ENCODE results near the gene CACTIN. TPM values are rescaled to one million over a fixed set of nuclear protein-coding genes. Genes with fewer than 3 reads are reported as not detected.

CACTIN gene
- total RNA-seq, 1 experiment from 2014 or later: 33.2 TPM

DNA sequence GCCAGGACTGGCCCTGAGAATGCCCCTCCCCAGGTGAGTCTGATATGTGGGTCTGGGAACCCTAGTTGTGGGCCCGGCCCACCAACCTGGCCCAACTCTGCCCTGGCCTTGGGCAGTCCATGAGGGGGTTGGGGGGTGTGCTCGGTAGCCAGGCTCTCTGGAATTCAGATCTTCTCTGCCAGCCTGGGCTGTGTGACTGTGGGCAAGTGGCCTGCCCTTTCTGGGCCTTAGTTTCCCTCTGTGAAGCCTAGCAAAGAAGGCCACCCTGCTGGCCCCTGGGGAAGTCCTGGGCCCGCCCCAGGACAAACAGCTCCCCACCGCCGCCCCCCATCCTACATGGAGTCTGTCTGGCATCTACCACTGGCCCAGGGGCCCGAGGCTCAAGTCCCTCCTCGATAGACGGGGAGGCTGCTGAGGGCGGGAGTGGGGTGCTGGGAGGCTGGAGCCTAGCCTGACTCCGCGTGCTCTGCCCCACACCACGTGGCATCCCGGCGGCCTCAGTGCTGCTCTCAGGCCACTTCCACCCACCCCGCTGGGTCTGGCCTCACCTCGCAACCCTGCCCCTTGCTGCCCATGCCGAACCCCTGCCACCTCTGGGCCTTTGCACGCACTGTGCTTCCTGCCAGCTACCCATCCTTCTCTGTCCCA lies 11.6 kb downstream of the CACTIN start:
- no TSS peak for BruUV-seq (replicated peaks)
- TF ChIP-seq EZH2 (IDR thresholded peaks at IDR 0.05) (no peak), CEBPB (IDR thresholded peaks at IDR 0.05; ENCODE audit: low read depth) (no peak)
- TF ChIP-seq, protein P1, sequence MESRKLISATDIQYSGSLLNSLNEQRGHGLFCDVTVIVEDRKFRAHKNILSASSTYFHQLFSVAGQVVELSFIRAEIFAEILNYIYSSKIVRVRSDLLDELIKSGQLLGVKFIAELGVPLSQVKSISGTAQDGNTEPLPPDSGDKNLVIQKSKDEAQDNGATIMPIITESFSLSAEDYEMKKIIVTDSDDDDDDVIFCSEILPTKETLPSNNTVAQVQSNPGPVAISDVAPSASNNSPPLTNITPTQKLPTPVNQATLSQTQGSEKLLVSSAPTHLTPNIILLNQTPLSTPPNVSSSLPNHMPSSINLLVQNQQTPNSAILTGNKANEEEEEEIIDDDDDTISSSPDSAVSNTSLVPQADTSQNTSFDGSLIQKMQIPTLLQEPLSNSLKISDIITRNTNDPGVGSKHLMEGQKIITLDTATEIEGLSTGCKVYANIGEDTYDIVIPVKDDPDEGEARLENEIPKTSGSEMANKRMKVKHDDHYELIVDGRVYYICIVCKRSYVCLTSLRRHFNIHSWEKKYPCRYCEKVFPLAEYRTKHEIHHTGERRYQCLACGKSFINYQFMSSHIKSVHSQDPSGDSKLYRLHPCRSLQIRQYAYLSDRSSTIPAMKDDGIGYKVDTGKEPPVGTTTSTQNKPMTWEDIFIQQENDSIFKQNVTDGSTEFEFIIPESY (IDR thresholded peaks at IDR 0.05; ENCODE audit: extremely low read depth, insufficient replicate concordance, low read length): no peak
- CTCF ChIA-PET: no interaction called here

DNA sequence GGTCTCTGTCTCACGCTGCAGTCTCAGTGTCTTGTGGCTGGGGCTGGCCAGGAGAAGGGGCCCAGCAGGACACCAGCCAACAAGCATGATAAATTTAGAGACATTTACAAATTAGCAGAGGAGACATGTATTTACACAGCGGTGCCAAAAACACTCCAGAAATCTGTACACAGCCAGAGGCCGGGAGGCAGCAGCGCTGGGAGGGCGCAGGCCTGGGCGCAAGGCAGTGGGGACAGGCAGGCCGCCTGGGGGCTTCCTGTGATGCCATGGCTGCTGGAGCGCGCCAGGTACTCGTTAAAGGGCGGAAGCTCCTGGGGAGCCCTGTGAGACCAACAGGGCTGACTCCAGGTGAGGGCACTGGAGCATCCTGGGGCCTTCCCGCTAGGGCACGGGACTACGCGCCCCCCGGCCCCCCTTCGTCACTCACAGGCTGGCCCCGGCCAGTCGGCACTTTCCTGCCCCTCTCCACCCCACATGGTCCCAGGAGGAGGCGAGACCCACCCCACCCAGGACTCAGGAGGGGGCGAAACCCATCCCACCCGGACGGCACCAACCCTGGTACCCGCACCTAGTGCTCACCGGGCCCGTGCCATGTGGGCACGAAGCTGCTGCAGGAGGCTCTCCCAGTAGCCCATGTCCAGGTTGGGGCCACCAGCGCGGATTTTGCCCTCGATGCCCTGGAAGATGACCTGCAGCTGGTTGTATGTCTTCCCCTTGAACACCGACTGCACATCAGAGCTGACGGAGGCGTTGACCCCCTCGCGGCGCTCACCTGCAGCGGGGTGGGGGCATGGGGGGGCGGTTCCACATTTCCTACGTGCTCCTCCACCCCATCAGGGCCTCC lies 12.6 kb downstream of the CACTIN start:
- POLR2A ChIA-PET: no interaction called here
- Histone ChIP-seq H3K36me3 (ENCODE audit: control insufficient read depth in 1 of 2, insufficient read depth in 2 of 2, low read length in 2 of 2) (peaks cover 0 to 7% of the 10 kb centered on the region in 2 experiments; a peak in 1 of 4 replicates), H3K9ac (ENCODE audit: low read length) (no peak overlapping the region), H4K20me1 (ENCODE audit: insufficient read depth) (no peaks in the 10 kb centered on the region), H3K27ac (ENCODE audit: low read depth, low read length) (no peak overlapping the region; the same call in 1 of the 2 replicates), H3K9me3 (ENCODE audit: control insufficient read depth in 1 of 2, insufficient read depth in 1 of 2, low read depth in 1 of 2, low read length in 2 of 2) (no peaks in the 10 kb centered on the region), H3K4me2 (ENCODE audit: low read length) (no peak overlapping the region), H3K9me2 (ENCODE audit: insufficient read depth) (no peaks in the 10 kb centered on the region), H3K4me1 (ENCODE audit: control insufficient read depth in 1 of 2, insufficient read depth in 2 of 2, low read length in 2 of 2) (no peaks in the 10 kb centered on the region), H2AFZ (ENCODE audit: low read depth, low read length, poor library complexity, severe bottlenecking) (no peak overlapping the region), H3K27me3 (ENCODE audit: insufficient read depth, low read length) (no peaks in the 10 kb centered on the region), H3K4me3 (replicated peaks in 1 of 2; ENCODE audit: low read depth in 1 of 2, low read length in 2 of 2) (no peak overlapping the region), H3K79me2 (ENCODE audit: insufficient read depth, low read length) (no peaks in the 10 kb centered on the region)
- CTCF ChIA-PET: no interaction called here
- RAD21 ChIA-PET (ENCODE audit: low non-redundant PET in 1 of 2, low total read pairs in 2 of 2, uncharacterized antibody in 2 of 2, unreplicated experiment in 2 of 2): no interaction called here
- no TSS peak for BruUV-seq (replicated peaks)
- no peak for ATAC-seq
- intact Hi-C loops (cut with micrococcal nuclease): no loop called here
- no peak for DNase-seq (ENCODE audit: low read depth, low spot score)
- TF ChIP-seq, protein P2, sequence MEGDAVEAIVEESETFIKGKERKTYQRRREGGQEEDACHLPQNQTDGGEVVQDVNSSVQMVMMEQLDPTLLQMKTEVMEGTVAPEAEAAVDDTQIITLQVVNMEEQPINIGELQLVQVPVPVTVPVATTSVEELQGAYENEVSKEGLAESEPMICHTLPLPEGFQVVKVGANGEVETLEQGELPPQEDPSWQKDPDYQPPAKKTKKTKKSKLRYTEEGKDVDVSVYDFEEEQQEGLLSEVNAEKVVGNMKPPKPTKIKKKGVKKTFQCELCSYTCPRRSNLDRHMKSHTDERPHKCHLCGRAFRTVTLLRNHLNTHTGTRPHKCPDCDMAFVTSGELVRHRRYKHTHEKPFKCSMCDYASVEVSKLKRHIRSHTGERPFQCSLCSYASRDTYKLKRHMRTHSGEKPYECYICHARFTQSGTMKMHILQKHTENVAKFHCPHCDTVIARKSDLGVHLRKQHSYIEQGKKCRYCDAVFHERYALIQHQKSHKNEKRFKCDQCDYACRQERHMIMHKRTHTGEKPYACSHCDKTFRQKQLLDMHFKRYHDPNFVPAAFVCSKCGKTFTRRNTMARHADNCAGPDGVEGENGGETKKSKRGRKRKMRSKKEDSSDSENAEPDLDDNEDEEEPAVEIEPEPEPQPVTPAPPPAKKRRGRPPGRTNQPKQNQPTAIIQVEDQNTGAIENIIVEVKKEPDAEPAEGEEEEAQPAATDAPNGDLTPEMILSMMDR (IDR thresholded peaks at IDR 0.05 in 2 of 3, conservative IDR thresholded peaks at IDR 0.05 in 1 of 3; ENCODE audit: borderline replicate concordance in 1 of 3, insufficient read depth in 1 of 3, low read depth in 2 of 3, low read length in 2 of 3): no peak
- no peak for TF ChIP-seq RAD21 (IDR thresholded peaks at IDR 0.05; ENCODE audit: low read depth)
- TF ChIP-seq EGR1 (IDR thresholded peaks at IDR 0.05; ENCODE audit: low read depth): no peak
- no peak for TF ChIP-seq POLR2A (IDR thresholded peaks at IDR 0.05; ENCODE audit: borderline replicate concordance, extremely low read depth, insufficient read depth, insufficient read length)
- no peak for TF ChIP-seq FOSL1 (IDR thresholded peaks at IDR 0.05; ENCODE audit: low read depth)
- no peak for TF ChIP-seq ZNF274 (IDR thresholded peaks at IDR 0.05; ENCODE audit: low read depth, low read length)
- no peak for TF ChIP-seq CEBPB (IDR thresholded peaks at IDR 0.05; ENCODE audit: low read depth)
- TF ChIP-seq, protein P1 (IDR thresholded peaks at IDR 0.05; ENCODE audit: extremely low read depth, insufficient replicate concordance, low read length): no peak
- TF ChIP-seq, protein P3, sequence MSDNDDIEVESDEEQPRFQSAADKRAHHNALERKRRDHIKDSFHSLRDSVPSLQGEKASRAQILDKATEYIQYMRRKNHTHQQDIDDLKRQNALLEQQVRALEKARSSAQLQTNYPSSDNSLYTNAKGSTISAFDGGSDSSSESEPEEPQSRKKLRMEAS (IDR thresholded peaks at IDR 0.05): no peak
- no peak for TF ChIP-seq JUND (IDR thresholded peaks at IDR 0.05)

More for the DNA sequence above, 11.6 kb downstream of the CACTIN start:
- Histone ChIP-seq H3K4me2 (ENCODE audit: low read length) (no peak overlapping the region), H3K4me3 (replicated peaks in 1 of 2; ENCODE audit: low read depth in 1 of 2, low read length in 2 of 2) (no peak overlapping the region), H3K9ac (ENCODE audit: low read length) (no peak overlapping the region), H3K27ac (ENCODE audit: low read depth, low read length) (no peak overlapping the region; the same call in 1 of the 2 replicates), H2AFZ (ENCODE audit: low read depth, low read length, poor library complexity, severe bottlenecking) (no peak overlapping the region), H3K36me3 (ENCODE audit: control insufficient read depth in 1 of 2, insufficient read depth in 2 of 2, low read length in 2 of 2) (peaks cover 0 to 7% of the 10 kb centered on the region in 2 experiments; a peak in 2 of 4 replicates), H3K27me3 (ENCODE audit: insufficient read depth, low read length) (no peaks in the 10 kb centered on the region), H3K9me3 (ENCODE audit: control insufficient read depth in 1 of 2, insufficient read depth in 1 of 2, low read depth in 1 of 2, low read length in 2 of 2) (no peaks in the 10 kb centered on the region), H3K79me2 (ENCODE audit: insufficient read depth, low read length) (no peaks in the 10 kb centered on the region), H3K4me1 (ENCODE audit: control insufficient read depth in 1 of 2, insufficient read depth in 2 of 2, low read length in 2 of 2) (no peaks in the 10 kb centered on the region), H3K9me2 (ENCODE audit: insufficient read depth) (no peaks in the 10 kb centered on the region), H4K20me1 (ENCODE audit: insufficient read depth) (no peaks in the 10 kb centered on the region)
- ATAC-seq (no peak), DNase-seq (ENCODE audit: low read depth, low spot score) (no peak)
- ChIA-PET POLR2A (no interaction called here), RAD21 (ENCODE audit: low non-redundant PET in 1 of 2, low total read pairs in 2 of 2, uncharacterized antibody in 2 of 2, unreplicated experiment in 2 of 2) (no interaction called here)
- intact Hi-C loops (cut with micrococcal nuclease): no loop called here
